ENCODE data around the gene DCUN1D4.

The DCUN1D4 gene

DNA sequence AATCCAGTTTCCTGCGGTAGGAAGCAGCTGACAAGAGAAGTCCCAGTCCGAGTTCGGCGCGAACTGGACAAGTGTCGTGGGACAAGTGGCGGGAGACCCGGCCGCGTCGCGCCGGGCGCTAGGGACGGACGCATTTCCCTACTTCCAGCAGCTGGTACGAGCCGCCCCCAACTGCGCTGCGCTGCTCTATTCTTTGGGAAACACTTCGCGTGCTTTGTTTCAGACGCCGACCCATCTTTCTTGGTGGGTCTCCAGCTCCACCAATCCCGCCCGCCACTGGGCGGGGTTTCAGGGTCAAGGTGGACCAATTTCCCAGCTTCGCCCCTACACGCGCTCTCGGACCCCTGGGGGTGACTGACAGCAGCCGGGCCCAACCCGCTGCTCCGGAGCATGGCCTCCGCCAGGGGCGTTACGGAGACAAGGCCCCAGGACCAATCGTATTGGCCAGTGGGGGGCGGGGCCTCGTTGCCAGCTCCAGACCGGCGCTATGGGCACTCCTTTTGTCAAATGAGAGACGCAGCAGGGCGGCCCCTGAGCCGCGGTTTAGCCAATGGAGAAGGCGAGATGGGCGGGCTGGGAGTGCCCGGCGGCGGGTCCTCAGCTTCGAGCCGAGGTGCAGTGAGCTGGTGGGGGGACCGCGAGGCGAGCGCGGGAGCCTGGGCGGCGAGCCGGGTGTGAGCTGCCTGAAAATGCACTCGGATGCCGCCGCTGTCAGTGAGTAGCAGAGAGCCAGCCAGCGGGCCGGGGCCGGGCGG lies at the start of gene DCUN1D4:
Gene DCUN1D4, plus strand, starts transcription at position 600 of the 755 bp plus-strand sequence. Its CDS starts 90 bp downstream, at position 690.
- peak; percentile 100 for DNase-seq

DNA sequence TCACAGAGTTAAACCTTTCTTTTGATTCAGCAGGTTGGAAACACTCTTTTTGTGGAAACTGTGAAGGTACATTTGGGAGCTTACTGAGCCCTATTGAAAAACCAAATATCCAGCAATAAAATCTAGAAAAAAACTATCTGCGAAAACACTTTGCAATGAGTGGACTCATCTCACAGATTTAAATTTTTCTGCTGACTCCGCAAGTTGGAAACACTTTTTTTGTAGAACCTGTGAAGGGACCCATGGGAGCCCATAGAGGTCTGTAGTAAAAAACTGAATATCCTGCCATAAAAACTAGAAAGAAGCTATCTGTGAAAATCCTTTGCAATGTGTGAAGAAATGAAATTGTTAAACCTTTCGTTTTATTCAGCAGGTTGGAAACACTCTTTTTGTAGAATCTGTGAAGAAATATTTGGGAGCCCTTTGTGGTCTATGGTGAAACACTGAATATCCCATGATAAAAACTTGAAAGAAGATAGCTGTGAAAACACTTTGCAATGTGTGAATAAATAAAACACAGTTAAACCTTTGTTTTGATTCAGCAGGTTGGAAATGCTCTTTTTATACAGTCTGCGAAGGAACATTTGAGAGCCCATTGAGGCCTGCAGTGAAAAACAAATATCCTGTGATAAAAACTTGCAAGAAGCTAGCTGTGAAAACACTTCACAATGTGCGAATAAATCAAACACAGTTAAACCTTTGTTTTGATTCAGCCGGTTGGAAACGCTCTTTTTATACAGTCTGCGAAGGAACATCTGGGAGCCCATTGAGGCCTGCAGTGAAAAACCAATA lies 22.3 kb upstream of the DCUN1D4 start:
- no peak for DNase-seq

DNA sequence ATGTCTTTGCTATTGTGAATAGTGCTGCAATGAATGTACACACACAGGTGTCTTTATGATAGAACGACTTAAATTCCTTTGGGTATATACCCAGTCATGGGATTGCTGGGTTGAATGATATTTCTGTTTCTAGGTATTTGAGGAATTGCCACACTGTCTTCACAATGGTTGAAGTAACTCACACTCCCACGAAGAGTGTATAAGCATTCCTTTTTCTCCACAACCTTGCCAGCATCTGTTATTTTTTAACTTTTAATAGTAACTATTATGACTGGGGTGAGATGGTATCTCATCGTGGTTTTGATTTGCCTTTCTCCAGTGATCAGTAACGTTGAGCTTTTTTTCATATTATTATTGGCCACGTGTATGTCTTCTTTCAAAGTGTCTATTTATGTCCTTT lies 17.6 kb upstream of the DCUN1D4 start:
- no peak for DNase-seq

DNA sequence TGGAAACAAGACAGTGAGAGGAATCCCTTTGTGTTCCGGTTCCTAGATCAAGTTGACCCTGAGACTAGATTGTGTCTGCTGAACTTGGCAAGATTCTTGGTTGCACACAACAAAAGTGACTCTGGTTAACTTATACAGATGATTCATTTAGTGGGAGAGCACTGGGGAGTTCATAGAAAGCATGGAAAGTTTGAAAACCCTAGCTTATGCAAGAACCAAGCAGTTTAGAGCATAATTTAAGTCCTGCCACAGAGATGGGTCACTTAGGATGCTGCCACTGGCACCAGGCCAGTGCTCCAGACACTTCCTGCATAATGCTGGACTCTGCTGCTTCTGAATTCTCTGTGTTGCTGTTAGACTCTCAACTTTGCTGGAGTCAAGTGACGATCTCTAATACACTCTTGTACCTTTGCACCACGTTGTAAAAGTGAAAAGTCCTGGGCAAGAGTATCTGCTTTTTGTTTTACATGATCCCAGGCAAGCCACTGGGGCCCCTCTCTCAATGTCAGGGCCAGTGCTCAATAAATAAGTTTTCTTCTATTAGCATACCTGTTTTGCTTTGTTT lies 12.7 kb upstream of the DCUN1D4 start:
- DNase-seq: no peak

DNA sequence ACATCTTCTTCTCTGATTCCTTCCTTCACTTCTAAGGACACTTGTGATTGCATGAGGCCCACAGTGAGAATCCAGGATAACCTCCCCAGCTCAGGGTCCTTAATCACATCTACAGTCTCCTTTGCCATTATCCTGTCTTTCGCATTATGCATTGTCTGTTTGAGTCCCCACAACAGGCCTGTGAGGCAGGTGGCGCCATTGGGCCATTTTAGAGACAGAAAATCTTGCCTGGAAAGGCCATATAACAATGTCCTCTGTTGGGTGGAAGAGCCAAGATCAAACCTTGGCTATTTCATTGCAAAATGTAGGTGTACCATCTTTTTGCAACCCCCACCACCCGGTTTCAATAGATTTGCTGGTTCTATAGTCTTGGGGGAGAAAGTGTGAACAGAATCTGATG lies 11.8 kb upstream of the DCUN1D4 start:
- peak; percentile 84 to 92 for DNase-seq

DNA sequence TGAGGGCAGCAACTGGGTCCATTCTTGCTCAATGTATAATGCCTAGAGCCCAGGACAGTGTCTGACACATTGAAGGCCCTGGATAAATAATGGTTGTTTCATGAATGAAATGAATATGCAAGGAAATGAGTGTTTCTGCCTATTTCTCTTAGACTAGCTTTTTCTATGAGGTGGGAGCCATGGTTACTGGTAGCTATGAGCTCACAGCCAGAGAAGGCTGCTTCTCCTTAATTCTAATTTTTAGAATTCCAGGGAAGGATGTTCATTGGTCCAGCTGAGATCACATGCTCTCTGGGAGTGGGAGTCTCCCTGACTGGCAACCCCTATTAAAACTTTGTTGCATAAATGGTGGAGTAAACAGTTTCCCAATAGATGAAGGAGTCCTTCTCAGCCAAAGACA lies 9.7 kb upstream of the DCUN1D4 start:
- DNase-seq: no peak

DNA sequence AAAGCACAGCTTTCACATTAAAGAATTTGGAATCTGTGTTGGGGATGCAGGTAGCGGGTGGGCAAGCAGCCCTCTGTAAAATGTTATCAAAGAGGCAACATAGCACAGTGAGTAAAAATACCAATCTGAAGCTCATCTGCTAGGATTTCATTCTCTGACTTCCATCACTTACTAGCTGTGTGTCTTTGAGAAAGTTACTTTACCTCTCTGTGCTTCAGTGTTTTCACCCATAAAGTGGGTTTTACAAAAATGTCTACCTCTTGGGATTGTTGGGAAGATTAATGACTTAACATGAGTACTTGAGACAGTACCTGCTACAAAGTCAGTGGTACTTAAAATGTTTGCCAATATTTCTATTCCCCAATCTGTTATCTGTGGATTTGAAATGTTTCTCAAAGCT lies 7.9 kb upstream of the DCUN1D4 start:
- no peak for DNase-seq

DNA sequence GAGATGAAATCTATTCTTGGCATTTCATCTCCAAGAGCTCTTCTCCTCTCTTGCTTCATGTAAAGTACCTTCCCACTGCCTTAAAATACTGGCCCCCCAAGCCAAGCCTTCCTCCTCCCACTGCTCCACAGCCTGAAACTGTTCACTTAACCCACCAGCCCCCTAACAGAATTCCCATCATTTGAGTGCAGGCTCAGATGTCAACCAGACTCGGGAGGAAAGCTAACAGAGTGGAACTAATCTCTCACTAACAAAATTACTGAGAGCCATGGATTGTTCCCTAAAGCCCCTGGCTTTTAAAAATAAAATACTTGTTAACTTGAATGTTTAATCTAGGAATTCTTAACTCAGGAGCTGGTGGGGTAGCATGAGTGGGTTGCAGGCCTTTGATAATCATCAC lies 7.1 kb upstream of the DCUN1D4 start:
- DNase-seq: no peak

DNA sequence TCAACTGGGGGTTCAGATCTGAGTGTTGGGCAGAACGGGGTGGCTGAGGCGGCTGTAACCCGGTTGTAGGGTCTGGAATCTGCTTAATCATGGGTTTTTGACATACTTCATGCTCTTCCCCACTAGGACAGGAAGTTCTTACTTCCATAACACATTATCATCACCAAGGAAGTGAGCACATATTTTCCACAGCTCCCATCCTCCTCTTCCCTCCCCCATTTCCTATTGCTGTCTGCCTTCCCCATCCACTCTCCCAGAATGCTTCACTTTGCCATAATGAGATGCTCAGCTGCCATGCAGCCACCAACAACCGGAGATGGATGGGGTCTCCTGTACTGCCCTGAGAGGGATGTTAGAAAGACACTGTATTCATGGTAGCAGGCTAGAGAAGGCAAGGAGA lies 6.4 kb upstream of the DCUN1D4 start:
- DNase-seq: peak; percentile 43 to 47

DNA sequence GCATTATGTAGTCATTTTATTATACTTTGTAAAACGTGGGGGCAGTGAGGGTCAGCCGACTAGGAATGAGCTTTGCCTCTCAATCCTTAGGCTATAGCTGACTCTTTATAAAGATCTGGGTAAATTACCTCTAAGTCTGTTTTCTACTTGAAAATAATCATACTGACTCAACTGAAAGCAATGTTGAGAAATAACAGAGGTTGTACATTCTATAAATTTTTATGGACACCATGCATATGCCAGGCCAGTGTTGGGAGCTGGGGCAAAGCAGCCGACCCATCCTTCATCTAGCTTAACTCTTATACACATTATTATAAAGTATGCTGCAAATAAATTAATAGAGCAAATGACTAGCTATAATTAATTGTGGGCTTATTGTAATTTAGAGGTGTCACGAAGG lies 2.2 kb upstream of the DCUN1D4 start:
- no peak for DNase-seq

DNA sequence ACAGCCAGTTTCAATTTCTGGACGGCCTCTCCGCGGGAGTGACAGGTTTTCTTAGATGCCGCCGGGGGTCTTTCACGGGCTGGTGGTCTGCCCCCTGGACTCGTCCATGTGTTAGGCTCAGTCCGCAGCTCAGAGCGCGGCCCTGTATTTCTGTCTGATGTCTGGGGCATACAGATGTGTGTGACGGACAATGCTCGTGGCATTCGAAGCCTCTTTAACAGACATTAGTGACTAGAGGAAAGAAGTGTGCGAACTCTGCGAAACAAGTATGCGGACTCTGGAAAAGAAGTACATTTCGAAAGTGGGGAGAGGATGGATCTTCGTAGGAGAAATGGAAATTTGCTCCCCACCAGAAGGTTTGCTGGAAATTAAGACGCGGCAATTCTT lies 793 bp upstream of the DCUN1D4 start:
- DNase-seq: peak; percentile 86 to 93

DNA sequence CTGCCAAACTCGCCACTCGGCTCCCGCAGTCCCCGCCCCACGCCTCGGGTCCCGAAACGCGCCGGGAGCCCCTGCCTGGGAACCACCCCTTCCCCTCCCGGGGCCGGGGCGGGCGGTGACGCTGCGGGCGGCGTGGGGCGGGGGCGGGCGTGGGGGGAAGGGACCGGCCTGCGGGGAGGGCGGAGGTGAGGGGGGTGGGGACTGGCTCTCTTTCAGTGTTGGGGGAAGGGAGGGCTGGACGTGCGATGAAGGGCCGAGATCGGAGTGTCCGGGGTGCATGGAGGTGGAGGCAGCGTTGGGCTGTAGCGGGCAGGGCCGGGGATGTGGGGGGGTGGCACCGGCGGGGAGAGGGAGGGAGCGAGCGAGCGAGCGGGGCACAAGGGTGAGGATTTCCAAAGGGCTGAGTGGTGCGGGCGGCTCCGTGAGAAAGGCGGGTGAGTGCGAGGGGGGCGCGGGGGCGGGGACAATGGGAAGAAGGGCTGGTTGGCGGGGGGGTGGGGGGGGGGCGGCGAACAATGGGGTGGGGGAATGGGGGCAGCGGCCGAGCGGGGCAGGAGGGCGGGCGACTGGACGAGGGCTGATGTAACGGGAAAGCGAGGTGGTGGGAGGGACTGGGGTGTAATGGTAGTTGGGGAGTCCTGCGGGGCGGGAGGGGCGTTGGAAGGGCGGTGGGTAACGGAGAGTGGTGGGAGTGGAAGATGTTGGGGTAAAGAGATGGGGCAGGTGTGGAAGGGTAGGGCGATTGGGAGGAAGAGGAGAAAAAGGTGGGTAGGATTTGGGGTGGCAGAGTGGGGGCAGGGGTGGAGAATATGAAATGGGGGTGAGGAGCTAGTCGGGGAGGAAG lies 578 bp downstream of the DCUN1D4 start:
- DNase-seq: peak; percentile 72 to 92

DNA sequence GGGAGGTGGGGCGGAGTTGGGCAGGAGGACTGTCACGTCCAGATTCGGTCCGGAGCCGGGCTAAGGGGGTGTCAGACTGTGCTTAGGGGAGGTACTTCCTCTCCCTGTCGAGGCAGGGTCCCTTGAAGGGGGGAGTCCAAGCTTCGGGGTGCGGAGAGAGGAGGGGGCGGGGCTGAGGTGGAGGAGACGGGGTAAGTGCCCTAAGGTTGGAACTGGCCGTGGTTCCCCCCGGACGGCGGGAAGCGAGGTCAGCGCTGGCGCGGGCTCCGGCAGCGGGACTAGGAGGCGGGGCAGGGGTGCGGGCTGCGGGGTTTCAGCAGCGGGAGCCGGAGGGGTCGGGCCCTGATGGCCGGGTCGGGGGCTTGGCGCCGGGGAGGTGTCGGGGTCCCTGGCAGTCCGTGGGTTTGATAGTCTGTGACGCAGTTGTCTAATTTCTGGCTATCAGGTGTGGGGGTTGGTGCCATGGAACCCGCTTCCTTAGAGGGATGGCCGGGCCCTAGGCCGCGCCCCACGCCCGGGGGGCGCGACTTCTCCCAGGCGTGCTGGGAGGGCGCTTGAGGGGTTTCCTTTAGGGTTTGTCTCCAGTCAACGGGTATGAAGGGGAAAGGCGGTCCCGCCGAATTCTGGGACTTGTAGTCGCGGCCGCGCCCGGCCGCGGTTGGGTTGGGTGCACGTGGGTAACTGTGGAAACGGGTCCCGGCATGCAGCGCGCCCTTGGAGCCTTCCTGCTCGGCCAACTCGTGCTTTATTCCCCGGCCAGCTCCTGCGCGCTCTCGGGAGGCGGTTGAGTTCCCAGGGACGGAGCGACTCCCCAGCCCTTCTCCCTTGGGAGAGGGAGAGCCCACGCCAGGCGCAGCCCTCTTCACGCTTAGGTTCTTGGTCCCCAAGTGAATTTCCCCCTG lies 1.5 kb downstream of the DCUN1D4 start:
- peak; percentile 100 for DNase-seq

DNA sequence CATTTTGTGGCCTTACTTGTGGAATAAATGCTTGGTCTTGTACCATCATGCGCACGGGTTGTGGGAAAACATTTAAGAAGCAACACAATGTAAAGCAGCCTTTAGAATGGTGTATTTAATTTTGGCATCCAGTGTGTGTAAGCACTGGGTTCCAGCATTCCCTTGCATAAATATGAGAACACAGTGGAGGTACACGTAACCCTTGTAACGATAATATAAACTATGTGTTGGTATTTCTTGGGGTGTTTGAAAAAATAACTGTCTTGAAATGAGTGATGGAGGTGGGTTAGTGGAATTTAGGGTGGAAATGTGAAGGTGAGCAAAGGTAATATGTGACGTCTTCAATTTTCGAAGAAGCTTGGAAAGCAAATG lies 2.1 kb downstream of the DCUN1D4 start:
- DNase-seq: no peak

DNA sequence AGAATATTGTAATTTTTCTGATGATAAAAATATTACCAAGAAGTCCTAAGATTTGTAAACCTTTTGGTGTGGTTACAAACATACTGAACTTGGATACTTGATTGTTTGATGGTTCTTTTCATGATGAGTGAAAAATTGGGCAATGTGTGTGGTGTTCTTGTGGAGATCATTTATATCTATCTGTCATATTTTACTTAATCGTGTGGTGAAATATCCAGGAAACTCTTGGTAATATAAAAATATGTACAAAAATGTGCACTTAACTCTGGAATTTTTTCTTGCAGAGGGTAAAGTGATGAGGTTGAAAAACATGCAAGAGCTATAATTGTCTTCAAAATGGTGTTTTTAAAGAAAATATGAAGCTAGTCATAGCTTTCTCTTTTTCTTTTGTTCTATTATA lies 2.8 kb downstream of the DCUN1D4 start:
- no peak for DNase-seq

DNA sequence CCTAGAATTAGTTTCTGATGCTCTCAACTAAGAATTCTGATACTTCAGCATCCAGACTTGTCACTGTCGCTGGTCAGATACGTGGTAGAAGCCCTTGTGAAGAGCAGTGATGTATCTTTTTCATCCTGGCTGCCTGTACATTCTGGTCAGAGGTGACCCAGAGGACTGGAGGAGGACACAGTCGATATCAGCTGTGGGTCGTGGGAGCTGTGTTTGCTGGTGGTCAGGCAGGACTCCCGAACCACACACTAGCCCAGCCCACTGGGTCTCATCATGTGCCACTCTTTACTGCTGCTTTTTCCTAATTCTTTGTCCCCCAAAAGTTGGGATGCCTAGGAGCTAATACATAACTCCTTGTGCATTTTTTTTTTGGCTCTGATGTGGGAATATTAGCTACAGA lies 6.5 kb downstream of the DCUN1D4 start:
- DNase-seq: no peak

DNA sequence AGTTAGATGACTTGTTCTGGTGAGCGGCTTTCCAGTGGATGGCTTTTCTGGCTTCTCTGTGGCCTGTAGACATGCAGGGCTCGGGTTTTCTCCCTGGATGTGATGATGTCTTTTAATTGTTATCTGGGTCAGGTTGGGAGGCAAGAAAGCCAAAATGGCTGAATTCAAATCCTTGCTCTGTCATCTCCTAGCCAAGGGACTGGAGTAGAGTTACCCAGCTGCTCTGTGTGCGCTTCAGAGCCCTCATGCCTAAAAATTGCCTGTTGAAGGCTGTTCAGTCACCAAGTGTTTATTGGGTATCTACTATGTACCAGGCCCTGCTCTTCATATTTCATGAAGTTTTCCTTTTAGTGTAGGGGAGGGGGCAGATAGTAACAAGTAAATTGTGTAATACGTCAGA lies 7.3 kb downstream of the DCUN1D4 start:
- DNase-seq: no peak

DNA sequence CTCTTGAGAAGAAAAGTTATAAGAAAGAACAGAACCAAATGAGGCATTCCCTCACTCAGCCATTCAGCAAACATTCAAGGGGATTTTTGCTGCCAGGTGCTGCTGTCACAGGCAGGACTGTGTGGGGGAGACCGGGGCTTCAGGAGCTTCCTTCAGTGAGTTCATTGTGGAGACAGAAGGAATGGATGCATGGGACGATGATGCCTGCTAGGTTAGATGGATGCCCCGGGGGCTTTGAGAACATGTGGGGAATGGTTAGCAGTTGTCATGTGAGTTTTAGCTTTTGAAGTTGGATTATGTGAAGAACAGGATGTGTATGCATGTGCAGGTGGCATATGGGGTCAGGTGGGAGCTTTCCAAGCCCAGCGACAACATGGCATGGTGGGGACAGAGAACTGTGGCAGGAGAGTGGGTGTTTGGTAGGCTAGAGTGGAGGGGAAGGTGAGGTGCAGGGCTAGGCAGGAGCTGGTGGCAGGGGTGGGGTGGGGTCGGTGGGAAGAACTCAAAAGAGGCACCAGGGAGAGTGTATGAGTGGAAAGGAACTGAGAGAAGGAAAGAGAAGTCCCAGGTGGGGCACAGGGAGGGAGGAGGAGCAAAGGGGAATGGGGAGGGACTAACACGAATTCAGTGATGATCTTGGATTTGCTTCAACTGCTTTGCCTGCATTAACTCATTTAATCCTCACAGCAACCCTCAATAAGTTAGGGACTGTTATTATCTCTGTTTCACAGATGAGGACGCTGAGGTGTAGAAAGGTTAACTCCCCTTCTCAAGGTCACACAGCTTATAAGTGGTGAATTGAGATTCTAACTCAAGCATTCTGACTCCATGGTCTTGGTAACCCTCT lies 8.4 kb downstream of the DCUN1D4 start:
- DNase-seq: no peak

DNA sequence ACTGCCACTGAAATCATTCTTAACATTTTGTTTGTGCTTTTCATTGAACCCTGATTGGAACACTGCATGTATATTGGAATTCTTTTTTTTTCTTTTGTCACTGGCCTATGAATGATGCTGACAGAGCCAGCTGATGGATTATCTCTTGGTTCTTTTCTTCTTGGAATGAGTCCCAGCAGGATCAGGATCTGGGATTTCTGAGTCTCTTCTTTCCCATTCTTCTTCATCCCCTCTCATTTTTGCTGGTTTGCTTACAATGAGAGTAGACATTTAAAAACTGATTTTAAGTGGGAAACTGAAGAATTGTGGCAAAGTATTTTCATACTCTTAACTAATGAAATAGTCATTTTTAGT lies 9.0 kb downstream of the DCUN1D4 start:
- no peak for DNase-seq

DNA sequence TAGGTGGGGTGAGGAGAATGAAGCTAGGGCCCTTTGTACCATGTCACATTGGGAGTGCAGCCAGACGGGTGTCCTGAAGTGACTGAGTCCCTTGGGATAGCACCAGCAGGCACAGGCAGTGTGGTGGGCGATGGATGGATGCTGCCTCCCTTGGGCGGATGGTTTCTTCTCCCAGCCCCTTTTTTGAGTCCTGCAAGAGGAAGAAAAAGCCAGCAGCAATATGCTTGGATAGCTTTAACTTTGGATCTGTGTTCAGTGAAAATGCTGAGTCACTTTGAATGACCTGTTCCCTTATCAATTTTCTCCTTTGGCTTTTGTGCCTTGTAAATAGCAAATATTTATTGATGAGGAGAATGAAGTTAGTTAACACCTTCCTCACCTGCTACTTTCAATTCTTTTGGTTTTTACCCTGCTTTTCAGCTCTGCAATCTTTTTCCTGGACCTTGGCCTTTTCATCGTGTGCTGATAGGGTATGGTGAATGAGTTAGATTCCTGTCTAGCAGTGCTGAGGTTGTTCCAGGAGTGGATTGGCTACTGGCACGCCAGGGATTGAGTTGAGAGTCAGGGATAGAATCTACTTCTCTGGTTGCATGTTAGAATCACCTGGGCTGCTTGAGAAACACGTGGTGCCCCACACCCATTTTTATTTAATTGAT lies 10.2 kb downstream of the DCUN1D4 start:
- DNase-seq: no peak

DNA sequence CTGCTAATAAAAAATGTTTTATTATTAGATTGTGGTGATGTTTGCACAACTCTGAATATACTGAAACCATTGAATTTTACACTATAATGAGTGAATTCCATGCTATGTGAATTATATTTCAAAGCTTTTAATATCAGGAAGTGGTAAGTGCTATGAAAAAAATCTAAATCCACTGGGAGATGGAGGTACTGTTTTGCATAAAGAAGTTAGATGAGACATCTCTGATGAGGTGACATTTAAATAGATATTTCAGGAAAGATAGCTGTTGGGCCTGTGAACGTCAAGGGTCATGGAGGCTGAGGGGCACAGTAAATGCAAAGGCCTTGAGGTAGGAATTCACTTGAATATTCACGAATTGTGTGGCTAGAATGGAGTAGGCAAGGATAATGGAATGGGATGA lies 12.3 kb downstream of the DCUN1D4 start:
- DNase-seq: no peak

Measured in Kasumi-1 (cell line).